ENCODE measurements around the gene FGF21.

DNA sequence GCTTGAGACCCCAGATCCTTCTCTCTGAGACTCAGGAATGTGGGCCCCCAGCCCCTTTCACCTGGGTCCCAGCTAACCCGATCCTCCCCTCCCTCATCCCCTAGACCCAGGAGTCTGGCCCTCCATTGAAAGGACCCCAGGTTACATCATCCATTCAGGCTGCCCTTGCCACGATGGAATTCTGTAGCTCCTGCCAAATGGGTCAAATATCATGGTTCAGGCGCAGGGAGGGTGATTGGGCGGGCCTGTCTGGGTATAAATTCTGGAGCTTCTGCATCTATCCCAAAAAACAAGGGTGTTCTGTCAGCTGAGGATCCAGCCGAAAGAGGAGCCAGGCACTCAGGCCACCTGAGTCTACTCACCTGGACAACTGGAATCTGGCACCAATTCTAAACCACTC lies 463 bp downstream of the FGF21 start:
- TF ChIP-seq POLR2A (IDR thresholded peaks at IDR 0.05), result no peak
- TF ChIP-seq, protein P1, sequence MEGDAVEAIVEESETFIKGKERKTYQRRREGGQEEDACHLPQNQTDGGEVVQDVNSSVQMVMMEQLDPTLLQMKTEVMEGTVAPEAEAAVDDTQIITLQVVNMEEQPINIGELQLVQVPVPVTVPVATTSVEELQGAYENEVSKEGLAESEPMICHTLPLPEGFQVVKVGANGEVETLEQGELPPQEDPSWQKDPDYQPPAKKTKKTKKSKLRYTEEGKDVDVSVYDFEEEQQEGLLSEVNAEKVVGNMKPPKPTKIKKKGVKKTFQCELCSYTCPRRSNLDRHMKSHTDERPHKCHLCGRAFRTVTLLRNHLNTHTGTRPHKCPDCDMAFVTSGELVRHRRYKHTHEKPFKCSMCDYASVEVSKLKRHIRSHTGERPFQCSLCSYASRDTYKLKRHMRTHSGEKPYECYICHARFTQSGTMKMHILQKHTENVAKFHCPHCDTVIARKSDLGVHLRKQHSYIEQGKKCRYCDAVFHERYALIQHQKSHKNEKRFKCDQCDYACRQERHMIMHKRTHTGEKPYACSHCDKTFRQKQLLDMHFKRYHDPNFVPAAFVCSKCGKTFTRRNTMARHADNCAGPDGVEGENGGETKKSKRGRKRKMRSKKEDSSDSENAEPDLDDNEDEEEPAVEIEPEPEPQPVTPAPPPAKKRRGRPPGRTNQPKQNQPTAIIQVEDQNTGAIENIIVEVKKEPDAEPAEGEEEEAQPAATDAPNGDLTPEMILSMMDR (IDR thresholded peaks at IDR 0.05), result no peak
